C4-2B (cell line): ENCODE measurements around the gene ACOT8.

Experiments
- CTCF ChIP-seq: fragments of 450-650 bp; conservative IDR thresholded peaks from 2 replicates; pipeline ENCODE4 v1.5.1; 2017; ENCODE audit warnings: mild to moderate bottlenecking
- ZFX ChIP-seq: fragments of 450-650 bp; IDR thresholded peaks from 2 replicates; pipeline ENCODE4 v1.6.1; 2017

DNA sequence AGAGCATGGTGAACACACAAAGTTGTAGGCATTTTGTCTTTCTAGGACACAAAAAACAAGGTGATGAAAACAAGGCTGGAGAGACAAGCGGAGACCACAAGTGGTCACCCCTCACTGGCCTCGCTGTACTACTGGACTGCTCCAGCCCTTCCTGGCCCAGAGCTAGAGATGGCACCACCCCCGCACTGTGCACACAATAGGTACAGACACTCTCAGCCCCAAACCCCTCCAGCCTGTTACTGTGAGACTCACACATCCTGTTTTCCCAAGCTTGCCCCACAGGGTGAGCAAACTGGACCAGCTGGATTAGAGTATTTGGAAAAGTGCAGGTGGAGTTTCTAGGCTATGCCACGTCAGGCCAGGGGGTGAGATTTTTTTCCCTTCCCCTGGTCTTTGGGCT lies 15.4 kb upstream of the ACOT8 start:
- TF ChIP-seq CTCF (no peak), ZFX (no peak)
